ENCODE data around the gene VAC14. TPM values are rescaled to one million over a fixed set of nuclear protein-coding genes. Genes with fewer than 3 reads are reported as not detected.
"Not testable (repeated sequence)": the region's sequence is repeated elsewhere in the genome, so short reads cannot be mapped to it uniquely, and the experiment has no call there.

Gene VAC14
- total RNA-seq, 1 experiment from 2014 or later: 83.0 TPM

- H3K4me3 ChIP-seq (ENCODE audit: insufficient read depth, low read depth, low read length); DNase-seq; H3K36me3 ChIP-seq (replicated peaks; ENCODE audit: control insufficient read depth, insufficient read depth, low read length); H3K27me3 ChIP-seq (ENCODE audit: control insufficient read depth, insufficient read depth, low read length): not testable (repeated sequence)
Measured at GRCh38 chr16:70643264-70643663, 157.7 kb downstream of the VAC14 start.

- Histone ChIP-seq H3K4me3 (ENCODE audit: insufficient read depth, low read depth, low read length) (no peak overlapping the region), H3K36me3 (replicated peaks; ENCODE audit: control insufficient read depth, insufficient read depth, low read length) (no peaks in the 10 kb centered on the region), H3K27me3 (ENCODE audit: control insufficient read depth, insufficient read depth, low read length) (no peaks in the 10 kb centered on the region)
- no peak for DNase-seq
Measured at GRCh38 chr16:70642633-70643032, 158.3 kb downstream of the VAC14 start.

- H3K27me3 ChIP-seq (ENCODE audit: control insufficient read depth, insufficient read depth, low read length): no peaks in the 10 kb centered on the region
- H3K4me3 ChIP-seq (ENCODE audit: insufficient read depth, low read depth, low read length): no peak overlapping the region
- H3K36me3 ChIP-seq (replicated peaks; ENCODE audit: control insufficient read depth, insufficient read depth, low read length): no peaks in the 10 kb centered on the region
- DNase-seq: no peak
Measured at GRCh38 chr16:70638814-70639792, 161.9 kb downstream of the VAC14 start.

Other genes starting within 250 kb of the VAC14 start
- gene IL34, start 154.6 kb downstream of the VAC14 start, total RNA-seq (2014; rRNA removed; shearing (Covaris generic)): 8.5 and 8.8 TPM in 2 replicates
- gene MTSS2, start 115.1 kb downstream of the VAC14 start, total RNA-seq (2014; rRNA removed; shearing (Covaris generic)): 30.7 and 44.8 TPM in 2 replicates